Adipocyte (in vitro differentiated cells): Measurements from ENCODE around the gene DDX47.
A peak's percentile ranks its signal among the peaks of the same experiment; 100 is the strongest.

Source experiments
- DNase-seq: peaks from one replicate; pipeline ENCODE4 v3.0.0-alpha.2; 2015; ENCODE audit warnings: low read depth
- H3K27me3 ChIP-seq: replicated peaks from 2 replicates; pipeline ENCODE4 v1.7.0; 2013; ENCODE audit warnings: mild to moderate bottlenecking, low read length, moderate library complexity; ENCODE audit not compliant: control insufficient read depth, insufficient read depth
- H3K36me3 ChIP-seq: 2 replicates; pipeline ENCODE4 v1.7.0; 2013; ENCODE audit warnings: low read length, mild to moderate bottlenecking, moderate library complexity; ENCODE audit not compliant: control insufficient read depth, insufficient read depth, severe bottlenecking
- H3K4me1 ChIP-seq: 2 replicates; pipeline ENCODE4 v1.7.0; 2013; ENCODE audit warnings: mild to moderate bottlenecking, low read length, moderate library complexity; ENCODE audit not compliant: control insufficient read depth, insufficient read depth
- H3K4me3 ChIP-seq: 2 replicates; pipeline ENCODE4 v1.7.0; 2013; ENCODE audit warnings: mild to moderate bottlenecking, low read length, moderate library complexity
- H3K9ac ChIP-seq: 2 replicates; pipeline ENCODE4 v1.7.0; 2013; ENCODE audit warnings: mild to moderate bottlenecking, low read length, moderate library complexity
- H3K9me3 ChIP-seq: 2 replicates; pipeline ENCODE4 v1.7.0; 2013; ENCODE audit warnings: mild to moderate bottlenecking, low read length, moderate library complexity; ENCODE audit not compliant: control insufficient read depth

Gene DDX47

GRCh38 chr12:12813120-12814101 is at the start of gene DDX47:
TSS of gene DDX47 (plus strand) at chr12:12813346. CDS start at chr12:12813368, 22 bp downstream.
- H3K27me3 ChIP-seq = no peaks in the 10 kb centered on the region
- peaks cover 14% of the 10 kb centered on the region for H3K36me3 ChIP-seq
- H3K4me3 ChIP-seq = peak within 1 kb of the TSS; percentile 98
- DNase-seq = peak; percentile 98
- peaks cover 12% of the 10 kb centered on the region for H3K4me1 ChIP-seq
- H3K9me3 ChIP-seq = no peaks in the 10 kb centered on the region
- H3K9ac ChIP-seq = peak within 1 kb of the TSS; percentile 97

GRCh38 chr12:12764824-12765223 is 48.3 kb upstream of the DDX47 start:
- Histone ChIP-seq H3K27me3 (no peaks in the 10 kb centered on the region), H3K4me1 (no peaks in the 10 kb centered on the region), H3K9ac (no peak overlapping the region), H3K36me3 (no peaks in the 10 kb centered on the region), H3K9me3 (no peaks in the 10 kb centered on the region), H3K4me3 (no peak overlapping the region)
- DNase-seq = no peak

GRCh38 chr12:12770262-12770661 is 42.9 kb upstream of the DDX47 start:
- Histone ChIP-seq H3K4me3 (no peak overlapping the region), H3K36me3 (no peaks in the 10 kb centered on the region), H3K9me3 (no peaks in the 10 kb centered on the region), H3K9ac (no peak overlapping the region), H3K27me3 (no peaks in the 10 kb centered on the region), H3K4me1 (no peaks in the 10 kb centered on the region)
- DNase-seq = no peak

GRCh38 chr12:12774791-12775190 is 38.4 kb upstream of the DDX47 start:
- H3K36me3 ChIP-seq = no peaks in the 10 kb centered on the region
- H3K4me1 ChIP-seq = peaks cover 8% of the 10 kb centered on the region
- H3K27me3 ChIP-seq = no peaks in the 10 kb centered on the region
- no peak overlapping the region for H3K9ac ChIP-seq
- H3K9me3 ChIP-seq = no peaks in the 10 kb centered on the region
- no peak overlapping the region for H3K4me3 ChIP-seq
- no peak for DNase-seq

GRCh38 chr12:12776261-12776660 is 36.9 kb upstream of the DDX47 start:
- no peak overlapping the region for H3K9ac ChIP-seq
- H3K27me3 ChIP-seq = no peaks in the 10 kb centered on the region
- DNase-seq = no peak
- no peaks in the 10 kb centered on the region for H3K9me3 ChIP-seq
- H3K4me1 ChIP-seq = peaks cover 11% of the 10 kb centered on the region
- H3K36me3 ChIP-seq = no peaks in the 10 kb centered on the region
- H3K4me3 ChIP-seq = no peak overlapping the region

GRCh38 chr12:12777092-12777491 is 36.1 kb upstream of the DDX47 start:
- H3K9ac ChIP-seq = no peak overlapping the region
- H3K4me3 ChIP-seq = no peak overlapping the region
- no peaks in the 10 kb centered on the region for H3K9me3 ChIP-seq
- H3K4me1 ChIP-seq = peaks cover 11% of the 10 kb centered on the region
- no peak for DNase-seq
- no peaks in the 10 kb centered on the region for H3K36me3 ChIP-seq
- H3K27me3 ChIP-seq = no peaks in the 10 kb centered on the region

GRCh38 chr12:12779007-12779406 is 34.1 kb upstream of the DDX47 start:
- no peaks in the 10 kb centered on the region for H3K9me3 ChIP-seq
- H3K4me1 ChIP-seq = peaks cover 11% of the 10 kb centered on the region

GRCh38 chr12:12779529-12779928 is 33.6 kb upstream of the DDX47 start:
- DNase-seq = peak; percentile 52
- Histone ChIP-seq H3K4me1 (peaks cover 11% of the 10 kb centered on the region), H3K9me3 (no peaks in the 10 kb centered on the region), H3K9ac (no peak overlapping the region), H3K36me3 (no peaks in the 10 kb centered on the region), H3K27me3 (no peaks in the 10 kb centered on the region), H3K4me3 (no peak overlapping the region)

More at GRCh38 chr12:12779007-12779406, 34.1 kb upstream of the DDX47 start:
- Histone ChIP-seq H3K9ac (no peak overlapping the region), H3K36me3 (no peaks in the 10 kb centered on the region), H3K27me3 (no peaks in the 10 kb centered on the region), H3K4me3 (no peak overlapping the region)
- DNase-seq = no peak

- peaks cover 42% of the 10 kb centered on the region for H3K4me1 ChIP-seq
- H3K36me3 ChIP-seq = no peaks in the 10 kb centered on the region
- H3K4me3 ChIP-seq = no peak overlapping the region
- H3K9me3 ChIP-seq = no peaks in the 10 kb centered on the region
- no peak for DNase-seq
- no peak overlapping the region for H3K9ac ChIP-seq
- no peaks in the 10 kb centered on the region for H3K27me3 ChIP-seq
Measured at GRCh38 chr12:12784116-12784515, 29.0 kb upstream of the DDX47 start.

GRCh38 chr12:12784911-12785814 is 28.0 kb upstream of the DDX47 start, which contains the start of gene APOLD1:
TSS of gene APOLD1 (plus strand) at chr12:12785659. CDS start at chr12:12785692, 33 bp downstream.
- Histone ChIP-seq H3K9me3 (no peaks in the 10 kb centered on the region), H3K9ac (peak within 1 kb of the TSS; percentile 88), H3K36me3 (no peaks in the 10 kb centered on the region), H3K27me3 (no peaks in the 10 kb centered on the region), H3K4me1 (peaks cover 32% of the 10 kb centered on the region), H3K4me3 (peak within 1 kb of the TSS; percentile 84)
- no peak for DNase-seq

- Histone ChIP-seq H3K36me3 (no peaks in the 10 kb centered on the region), H3K27me3 (no peaks in the 10 kb centered on the region), H3K4me3 (peak overlapping the region; percentile 84), H3K4me1 (peaks cover 32% of the 10 kb centered on the region), H3K9me3 (no peaks in the 10 kb centered on the region), H3K9ac (peak overlapping the region; percentile 88)
- no peak for DNase-seq
Measured at GRCh38 chr12:12786351-12786705, 26.8 kb upstream of the DDX47 start.
